K562 (cell line): Measurements from ENCODE around the gene MVP. TPM values are rescaled to one million over a fixed set of nuclear protein-coding genes. Genes with fewer than 3 reads are reported as not detected.
A peak's percentile ranks its signal among the peaks of the same experiment; 100 is the strongest.
"Not testable (repeated sequence)": the region's sequence is repeated elsewhere in the genome, so short reads cannot be mapped to it uniquely, and the experiment has no call there.

Experiments
- CREB3 ChIP-seq: fragments of 450-650 bp; conservative IDR thresholded peaks from 2 replicates; pipeline ENCODE4 v1.6.1; 2016; ENCODE audit warnings: missing genetic modification characterization, low read depth, mild to moderate bottlenecking, missing compliant biosample characterization, moderate library complexity
- ETS2 ChIP-seq: IDR thresholded peaks from 2 replicates; pipeline ENCODE4 v1.6.1; 2016; ENCODE audit warnings: borderline replicate concordance, missing genetic modification characterization, mild to moderate bottlenecking, moderate library complexity, missing compliant biosample characterization; ENCODE audit not compliant: poor library complexity, severe bottlenecking
- IFI16 ChIP-seq: fragments of 250-450 bp; sonication (Bioruptor Pico); IDR thresholded peaks from 2 replicates; pipeline ENCODE4 v2.1.2; 2022; ENCODE audit warnings: mild to moderate bottlenecking, inconsistent platforms
- NFE2 ChIP-seq: IDR thresholded peaks from 2 replicates; pipeline ENCODE4 v1.6.1; 2014; ENCODE audit warnings: antibody characterized with exemption, low read depth
- PBX2 ChIP-seq, 2 experiments: IDR thresholded peaks in 1 of 2; conservative IDR thresholded peaks in 1 of 2; 2 replicates each; pipeline ENCODE4 v1.6.1; 2016; ENCODE audit warnings: low read depth in 2 of 2, mild to moderate bottlenecking in 1 of 2, missing compliant biosample characterization in 1 of 2, missing genetic modification characterization in 1 of 2, moderate library complexity in 1 of 2
- PTRF ChIP-seq: fragments of 450-650 bp; IDR thresholded peaks from 2 replicates; pipeline ENCODE4 v1.6.1; 2016; ENCODE audit warnings: mild to moderate bottlenecking, missing genetic modification characterization, missing compliant biosample characterization
- RCOR1 ChIP-seq, 2 experiments: IDR thresholded peaks; 2 replicates each; pipeline ENCODE4 v1.6.1; 2012; ENCODE audit warnings: low read depth in 2 of 2, low read length in 2 of 2, borderline replicate concordance in 1 of 2, improper control_type of control experiment in 1 of 2
- RNF219 ChIP-seq: fragments of 250-450 bp; sonication (Bioruptor Pico); IDR thresholded peaks from 2 replicates; pipeline ENCODE4 v1.5.0; 2022; ENCODE audit warnings: mild to moderate bottlenecking
- SMAD3 ChIP-seq: fragments of 450-650 bp; formaldehyde crosslinking; conservative IDR thresholded peaks from 2 replicates; pipeline ENCODE4 v1.4.0; 2020; ENCODE audit warnings: mild to moderate bottlenecking
- TAL1 ChIP-seq: fragments of 450-650 bp; IDR thresholded peaks from 2 replicates; pipeline ENCODE4 v1.6.1; 2016; ENCODE audit warnings: mild to moderate bottlenecking
- TEAD2 ChIP-seq: fragments of 450-650 bp; IDR thresholded peaks from 2 replicates; pipeline ENCODE4 v1.6.1; 2016; ENCODE audit warnings: missing genetic modification characterization, control low read depth, missing compliant biosample characterization
- VEZF1 ChIP-seq: fragments of 200-800 bp; sonication (Bioruptor generic); IDR thresholded peaks from 2 replicates; pipeline ENCODE4 v1.6.1; 2017; ENCODE audit warnings: missing genetic modification characterization, missing compliant biosample characterization
- ZKSCAN8 ChIP-seq: fragments of 200-800 bp; sonication (Bioruptor generic); IDR thresholded peaks from 2 replicates; pipeline ENCODE4 v1.6.1; 2016; ENCODE audit warnings: missing genetic modification characterization, missing compliant biosample characterization
- ZNF165 ChIP-seq: fragments of 250-450 bp; sonication (Bioruptor Pico); IDR thresholded peaks from 2 replicates; pipeline ENCODE4 v1.4.0; 2020; ENCODE audit warnings: borderline replicate concordance
- ZNF239 ChIP-seq: fragments of 250-450 bp; sonication (Bioruptor Pico); IDR thresholded peaks from 2 replicates; pipeline ENCODE4 v1.4.0; 2020; ENCODE audit warnings: mild to moderate bottlenecking
- ZNF444 ChIP-seq: fragments of 250-450 bp; sonication (Bioruptor Pico); IDR thresholded peaks from 2 replicates; pipeline ENCODE4 v1.4.0; 2020; ENCODE audit warnings: mild to moderate bottlenecking, moderate library complexity
- ZNF644 ChIP-seq: fragments of 200-800 bp; sonication (Bioruptor generic); IDR thresholded peaks from 2 replicates; pipeline ENCODE4 v1.6.1; 2016; ENCODE audit warnings: low read depth, missing genetic modification characterization, missing compliant biosample characterization
- ZNF76 ChIP-seq: fragments of 250-450 bp; sonication (Bioruptor Pico); IDR thresholded peaks from 2 replicates; pipeline ENCODE4 v1.4.0; 2020; ENCODE audit warnings: mild to moderate bottlenecking, moderate library complexity, borderline replicate concordance
- polyA plus RNA-seq, 8 experiments: library from polyadenylated mRNA; depleted of rRNA in 4 of 8; stranded (reverse) in 5 of 8; unstranded in 3 of 8; fragments of >200 nt; fragmentation: Nextera tagmentation in 2 of 8; fragmentation: Illumina TruSeq in 1 of 8; extraction: Ambion mirVana in 2 of 8; extraction: Trizol in 1 of 8; gene quantifications; 2 replicates each; pipeline versions ENCODE4 v1.2.1 to v1.2.3, GENCODE V29; 2011 to 2014; ENCODE audit warnings: inconsistent platforms in 1 of 8, missing spikeins in 1 of 8
- total RNA-seq, 7 experiments: library from RNA; depleted of rRNA in 6 of 7; stranded (reverse); fragments of >200 nt in 6 of 7; fragmentation: Illumina TruSeq in 2 of 7; extraction: Trizol in 2 of 7; gene quantifications; 2 replicates each; pipeline versions ENCODE4 v1.2.1 to v1.2.3, GENCODE V29; 2011 to 2021; ENCODE audit warnings: low replicate concordance in 1 of 7

Gene MVP
- total and polyA plus RNA-seq, 9 of the 15 experiments (the other 6 are each of a cell fraction or from before 2014, with no cell fraction given): 0.39 to 1.9 (median 0.76) TPM; not detected in 2

- TF ChIP-seq ZNF165 (CRISPR knock-in tag) (peak; percentile 65; the same call in 1 of the 2 replicates), ZNF76 (CRISPR knock-in tag) (peak; percentile 84; the same call in 1 of the 2 replicates), NFE2 (peak; percentile 33; the same call in 1 of the 2 replicates), IFI16 (CRISPR knock-in tag) (0 out of 2 replicates have a peak, but pooled peaks have one; percentile 11), RNF219 (CRISPR knock-in tag) (peak; percentile 84), TEAD2 (tag) (peak; percentile 82; the same call in 1 of the 2 replicates), CREB3 (peak; percentile 98), ZKSCAN8 (CRISPR knock-in tag) (peak; percentile 84; the same call in 1 of the 2 replicates), VEZF1 (CRISPR knock-in tag) (peak; percentile 58; the same call in 1 of the 2 replicates), TAL1 (peak; percentile 17; the same call in 1 of the 2 replicates), ZNF444 (CRISPR knock-in tag) (peak; percentile 56; the same call in 1 of the 2 replicates), PTRF (tag) (peak; percentile 97), ZNF239 (CRISPR knock-in tag) (peak; percentile 87), ZNF644 (tag) (peak; percentile 99), RCOR1 (IDR thresholded peaks at IDR 0.05; ENCODE audit: borderline replicate concordance in 1 of 2, low read depth in 2 of 2, low read length in 2 of 2) (peak; percentile 36 to 89; a peak in 3 of 4 replicates), PBX2 (tag; conservative IDR thresholded peaks at IDR 0.05; ENCODE audit: low read depth) (peak; percentile 73), SMAD3 (CRISPR knock-in tag) (peak; percentile 95), ETS2 (peak; percentile 36)
- TF ChIP-seq PBX2 (CRISPR knock-in tag; IDR thresholded peaks at IDR 0.05; ENCODE audit: low read depth): not testable (repeated sequence)
Observed at GRCh38 chr16:29783094-29783953, 36.9 kb upstream of the MVP start (continued).
